ENCODE measurements around the gene PDCD7.
A peak's percentile ranks its signal among the peaks of the same experiment; 100 is the strongest.
"Not testable (repeated sequence)": the region's sequence is repeated elsewhere in the genome, so short reads cannot be mapped to it uniquely, and the experiment has no call there.

The PDCD7 gene

GRCh38 chr15:65154720-65155119, 21.1 kb upstream of the PDCD7 start:
- no peak for TF ChIP-seq ZNF274 (IDR thresholded peaks at IDR 0.05; ENCODE audit: low read depth, low read length)
- H3K4me3 ChIP-seq (ENCODE audit: low read length) = no peak overlapping the region

- TF ChIP-seq ZNF274 (IDR thresholded peaks at IDR 0.05; ENCODE audit: low read depth, low read length) = no peak
- H3K4me3 ChIP-seq (ENCODE audit: low read length) = no peak overlapping the region
These were observed 14.3 kb upstream of the PDCD7 start for GRCh38 chr15:65147902-65148301.

GRCh38 chr15:65146438-65146837, 12.8 kb upstream of the PDCD7 start:
- no peak for TF ChIP-seq ZNF274 (IDR thresholded peaks at IDR 0.05; ENCODE audit: low read depth, low read length)
- no peak overlapping the region for H3K4me3 ChIP-seq (ENCODE audit: low read length)

- not testable (repeated sequence) for H3K4me3 ChIP-seq (ENCODE audit: low read length)
These were observed 5.0 kb upstream of the PDCD7 start for GRCh38 chr15:65138631-65139030.

- not testable (repeated sequence) for H3K4me3 ChIP-seq (ENCODE audit: low read length)
These were observed 4.3 kb upstream of the PDCD7 start for GRCh38 chr15:65137893-65138292.

GRCh38 chr15:65137089-65137488, 3.5 kb upstream of the PDCD7 start:
- not testable (repeated sequence) for H3K4me3 ChIP-seq (ENCODE audit: low read length)

- peak overlapping the region; percentile 67; the same call in 1 of the 2 replicates for H3K4me3 ChIP-seq (ENCODE audit: low read length)
- no peak for TF ChIP-seq ZNF274 (IDR thresholded peaks at IDR 0.05; ENCODE audit: low read depth, low read length)
These were observed 930 bp upstream of the PDCD7 start for GRCh38 chr15:65134538-65134937.

GRCh38 chr15:65132878-65133547, 595 bp downstream of the PDCD7 start:
- H3K4me3 ChIP-seq (ENCODE audit: low read length) = peak overlapping the region; percentile 67
- TF ChIP-seq ZNF274 (IDR thresholded peaks at IDR 0.05; ENCODE audit: low read depth, low read length) = no peak

- TF ChIP-seq ZNF274 (IDR thresholded peaks at IDR 0.05; ENCODE audit: low read depth, low read length) = no peak
- H3K4me3 ChIP-seq (ENCODE audit: low read length) = no peak overlapping the region
These were observed 2.7 kb downstream of the PDCD7 start for GRCh38 chr15:65130941-65131340.

- H3K4me3 ChIP-seq (ENCODE audit: low read length) = no peak overlapping the region
- no peak for TF ChIP-seq ZNF274 (IDR thresholded peaks at IDR 0.05; ENCODE audit: low read depth, low read length)
These were observed 18.1 kb downstream of the PDCD7 start for GRCh38 chr15:65115542-65115941.

- no peak within 1 kb of the TSS for H3K4me3 ChIP-seq (ENCODE audit: low read length)
- no peak for TF ChIP-seq ZNF274 (IDR thresholded peaks at IDR 0.05; ENCODE audit: low read depth, low read length)
These were observed 18.5 kb downstream of the PDCD7 start, which contains the start of gene UBAP1L for GRCh38 chr15:65115086-65115485. UBAP1L (minus strand) TSS chr15:65115200; CDS start chr15:65106215, 8,985 bp downstream.

- no peak overlapping the region for H3K4me3 ChIP-seq (ENCODE audit: low read length)
- no peak for TF ChIP-seq ZNF274 (IDR thresholded peaks at IDR 0.05; ENCODE audit: low read depth, low read length)
These were observed 22.8 kb downstream of the PDCD7 start for GRCh38 chr15:65110676-65111292.

- no peak for TF ChIP-seq ZNF274 (IDR thresholded peaks at IDR 0.05; ENCODE audit: low read depth, low read length)
- H3K4me3 ChIP-seq (ENCODE audit: low read length) = no peak overlapping the region
These were observed 27.5 kb downstream of the PDCD7 start for GRCh38 chr15:65106011-65106590.

- no peak overlapping the region for H3K4me3 ChIP-seq (ENCODE audit: low read length)
- TF ChIP-seq ZNF274 (IDR thresholded peaks at IDR 0.05; ENCODE audit: low read depth, low read length) = no peak
These were observed 28.6 kb downstream of the PDCD7 start for GRCh38 chr15:65105038-65105437.

GRCh38 chr15:65102912-65103311, 30.7 kb downstream of the PDCD7 start:
- H3K4me3 ChIP-seq (ENCODE audit: low read length) = no peak overlapping the region
- TF ChIP-seq ZNF274 (IDR thresholded peaks at IDR 0.05; ENCODE audit: low read depth, low read length) = no peak
